ENCODE data around the gene SLC25A20. TPM values are rescaled to one million over a fixed set of nuclear protein-coding genes. Genes with fewer than 3 reads are reported as not detected.
"Not testable (repeated sequence)": the region's sequence is repeated elsewhere in the genome, so short reads cannot be mapped to it uniquely, and the experiment has no call there.

SLC25A20 gene
- total RNA-seq, 1 donor from 2014 or later, result 84.1 TPM

DNA sequence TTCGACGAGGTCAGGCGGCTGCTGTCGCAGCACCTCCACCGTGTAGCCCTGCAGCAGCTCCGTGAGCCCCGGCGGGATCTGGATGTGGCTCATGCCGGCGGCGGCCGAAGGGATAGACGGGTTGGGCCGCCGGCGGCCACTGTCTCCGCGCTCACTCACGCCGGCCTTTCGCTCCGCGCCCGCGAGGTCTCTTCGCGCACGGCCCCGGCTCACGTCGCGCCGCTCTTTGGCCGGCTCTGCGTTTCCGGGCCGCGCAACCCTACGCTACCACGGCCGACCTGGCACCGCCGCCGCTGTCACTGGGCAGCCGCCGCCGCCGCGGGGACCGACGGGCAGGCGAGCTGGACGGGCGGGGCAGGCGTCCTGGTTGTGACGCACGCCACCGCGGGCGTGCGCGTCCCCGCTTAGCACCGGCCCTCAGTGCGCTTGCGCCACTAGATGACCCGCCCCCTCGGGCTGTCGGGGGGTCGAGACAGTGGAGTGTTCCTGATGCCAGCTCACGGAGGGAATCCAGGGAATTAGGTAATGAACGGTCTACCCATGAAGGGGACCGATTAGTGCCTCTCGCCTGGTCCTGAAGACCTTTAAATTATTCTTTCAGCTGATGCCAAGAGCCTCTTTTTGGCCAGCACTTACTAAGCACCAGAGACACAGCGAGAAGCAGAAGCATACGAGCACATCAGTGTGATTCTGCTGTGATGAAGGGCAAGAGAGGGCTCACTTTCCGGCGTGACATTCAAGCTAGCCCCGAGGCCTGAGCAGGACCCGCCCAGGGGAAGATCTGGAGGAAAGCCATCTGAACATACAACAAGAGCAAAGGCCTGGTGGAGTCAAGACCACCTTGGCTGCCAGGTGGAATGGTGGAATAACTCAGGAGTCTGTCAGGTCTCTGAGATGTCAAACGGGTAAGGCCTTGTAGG lies 50.9 kb downstream of the SLC25A20 start, which contains the start of gene PRKAR2A:
TSS of gene PRKAR2A (minus strand) at position 371 of the 920 bp plus-strand sequence. CDS start at position 93, 278 bp downstream.
- peak; percentile 93 for ATAC-seq
- DNase-seq (ENCODE audit: low spot score), result peak; percentile 92

DNA sequence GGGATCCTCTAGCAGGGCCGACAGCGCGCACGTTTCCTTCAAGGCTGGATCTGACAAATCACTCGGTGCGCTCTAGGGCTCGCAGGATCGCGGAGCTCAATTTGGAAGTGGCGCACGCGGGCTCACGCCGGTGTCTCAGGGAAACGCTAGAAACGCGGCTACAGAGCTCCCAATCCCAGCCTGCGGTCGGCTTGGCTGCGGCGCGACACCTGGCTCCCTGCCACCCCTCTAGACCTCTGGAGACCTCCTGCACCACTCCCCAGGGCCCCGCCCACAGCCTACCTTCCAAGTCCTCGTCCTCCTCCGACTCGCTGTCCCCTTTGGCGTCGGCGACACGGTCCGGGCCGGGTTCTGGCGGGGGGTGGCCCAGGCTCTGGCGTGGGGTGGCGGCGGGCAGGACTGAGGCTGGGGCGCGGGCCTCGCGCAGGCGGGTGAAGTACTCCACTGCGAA lies 51.6 kb downstream of the SLC25A20 start:
- ATAC-seq (peak; percentile 79), DNase-seq (ENCODE audit: low spot score) (peak; percentile 94)

- ATAC-seq, result no peak
Measured at GRCh38 chr3:48845170-48845569, 53.5 kb downstream of the SLC25A20 start.

GRCh38 chr3:48837163-48837562 lies 61.5 kb downstream of the SLC25A20 start:
- DNase-seq (ENCODE audit: low spot score) (no peak), ATAC-seq (no peak)

More at GRCh38 chr3:48845170-48845569, 53.5 kb downstream of the SLC25A20 start:
- DNase-seq (ENCODE audit: low spot score), result no peak

- ATAC-seq (no peak), DNase-seq (ENCODE audit: low spot score) (peak; percentile 15)
Measured at GRCh38 chr3:48835650-48836366, 62.9 kb downstream of the SLC25A20 start.

DNA sequence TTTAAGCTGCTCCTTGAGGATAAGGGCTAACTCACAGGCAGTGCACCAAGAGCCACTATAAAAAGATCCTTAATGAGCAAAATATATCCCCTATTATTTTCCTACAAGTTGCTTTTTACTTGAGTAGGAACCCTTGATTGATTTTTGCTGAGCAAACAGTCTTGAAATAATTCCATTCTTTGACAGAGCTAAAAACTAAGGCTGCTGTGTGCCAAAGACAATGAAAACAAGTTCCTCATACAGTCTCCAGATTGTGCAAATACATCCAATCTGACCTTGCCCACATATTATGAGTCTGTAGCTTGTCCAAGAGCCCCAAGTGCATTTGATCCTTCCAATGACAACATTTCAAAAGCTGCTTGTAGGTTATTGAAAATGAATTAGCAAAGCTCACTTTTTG lies 66.0 kb downstream of the SLC25A20 start:
- DNase-seq (ENCODE audit: low spot score) (no peak), ATAC-seq (no peak)

- no peak for DNase-seq (ENCODE audit: low spot score)
- ATAC-seq, result no peak
Measured at GRCh38 chr3:48830715-48831114, 68.0 kb downstream of the SLC25A20 start.

GRCh38 chr3:48829525-48829924 lies 69.2 kb downstream of the SLC25A20 start:
- DNase-seq (ENCODE audit: low spot score); ATAC-seq: not testable (repeated sequence)

GRCh38 chr3:48827874-48828273 lies 70.8 kb downstream of the SLC25A20 start:
- not testable (repeated sequence) for ATAC-seq; DNase-seq (ENCODE audit: low spot score)

- ATAC-seq (no peak), DNase-seq (ENCODE audit: low spot score) (no peak)
Measured at GRCh38 chr3:48826451-48826850, 72.2 kb downstream of the SLC25A20 start.

GRCh38 chr3:48820612-48821324 lies 77.9 kb downstream of the SLC25A20 start:
- ATAC-seq (peak; percentile 20), DNase-seq (ENCODE audit: low spot score) (no peak)

DNA sequence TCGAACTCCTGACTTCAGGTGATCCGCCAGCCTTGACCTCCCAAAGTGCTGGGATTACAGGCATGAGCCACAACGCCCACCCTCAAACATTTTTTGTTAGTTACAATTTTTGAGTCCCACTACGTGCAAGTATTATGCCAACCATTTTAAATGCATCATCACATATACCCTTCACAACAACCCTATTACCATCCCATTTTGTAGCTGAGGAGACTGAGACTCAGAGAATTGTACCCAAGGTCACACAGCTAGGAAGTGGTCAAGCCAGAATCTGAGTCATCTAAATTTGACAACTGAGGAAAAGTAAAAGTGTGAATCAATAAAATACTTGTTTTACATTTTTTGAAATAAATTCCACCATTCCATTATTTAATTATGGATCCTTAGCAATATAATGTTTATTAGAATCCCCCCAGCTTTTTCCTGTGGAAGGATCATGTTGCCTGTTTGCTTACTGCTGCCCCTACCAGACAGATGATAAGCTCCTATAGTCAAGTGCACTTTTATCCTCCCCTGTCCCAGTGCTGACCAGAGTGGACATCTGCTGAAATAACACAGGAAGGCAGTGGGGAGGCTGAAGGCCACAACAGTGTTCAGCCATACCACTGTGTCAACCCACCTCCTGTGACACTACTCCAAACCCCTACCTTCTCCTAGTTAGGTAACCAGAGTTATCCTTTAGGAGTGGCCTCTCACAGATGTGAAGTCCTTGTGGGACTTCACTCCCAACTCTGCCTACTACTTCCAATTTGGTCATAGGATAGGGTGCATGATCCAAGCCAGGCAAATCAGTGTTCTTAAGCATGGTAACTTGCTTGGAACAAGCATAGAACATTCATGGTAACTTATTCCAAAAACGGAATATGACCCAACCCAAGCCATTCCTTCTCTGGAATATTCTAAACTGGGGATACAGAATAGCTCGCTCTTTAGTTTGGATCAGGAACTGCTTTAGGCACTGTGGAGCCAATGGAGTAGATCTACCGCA lies 79.2 kb downstream of the SLC25A20 start:
- DNase-seq (ENCODE audit: low spot score) (no peak), ATAC-seq (no peak)

DNA sequence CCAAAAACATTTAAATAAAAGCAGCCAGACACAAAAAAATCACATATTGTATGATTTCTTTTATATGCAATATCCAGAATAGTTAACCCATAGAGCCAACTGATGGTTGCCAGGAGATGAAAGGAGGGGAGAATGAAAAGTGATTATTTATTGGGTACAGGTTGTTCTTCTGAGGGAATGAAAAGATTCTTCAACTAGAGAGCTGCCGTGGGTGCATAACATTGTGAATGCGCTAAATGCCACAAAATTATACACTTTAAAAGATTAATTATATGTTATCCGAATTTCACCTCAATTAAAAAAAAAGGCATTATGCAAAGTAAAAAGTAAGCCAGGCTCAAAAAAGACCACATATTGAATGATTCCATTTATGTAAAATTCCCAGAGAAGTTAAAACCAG lies 87.2 kb downstream of the SLC25A20 start:
- ATAC-seq, result no peak

More for the DNA sequence above, 87.2 kb downstream of the SLC25A20 start:
- DNase-seq (ENCODE audit: low spot score), result no peak

Other genes starting within 250 kb of the SLC25A20 start
- gene CELSR3, start 236.0 kb downstream of the SLC25A20 start, total RNA-seq, result 0.45 TPM
- gene NCKIPSD, start 213.0 kb downstream of the SLC25A20 start, total RNA-seq, result 12.0 TPM
- 31.1 TPM for gene IP6K2, start 181.7 kb downstream of the SLC25A20 start, total RNA-seq
- 46.6 TPM for gene PRKAR2A, start 51.0 kb downstream of the SLC25A20 start, total RNA-seq
- 41.0 TPM for gene ARIH2, start 20.0 kb upstream of the SLC25A20 start, total RNA-seq
- gene P4HTM, start 91.4 kb upstream of the SLC25A20 start, total RNA-seq, result 13.7 TPM
- 79.5 TPM for gene WDR6, start 108.5 kb upstream of the SLC25A20 start, total RNA-seq
- 8.6 TPM for gene DALRD3, start 119.7 kb upstream of the SLC25A20 start, total RNA-seq
- 44.2 TPM for gene NDUFAF3, start 123.2 kb upstream of the SLC25A20 start, total RNA-seq
- 38.6 TPM for gene IMPDH2, start 130.5 kb upstream of the SLC25A20 start, total RNA-seq
- 33.4 TPM for gene QRICH1, start 195.2 kb upstream of the SLC25A20 start, total RNA-seq
- 105 TPM for gene QARS1, start 205.9 kb upstream of the SLC25A20 start, total RNA-seq
- 37.1 TPM for gene USP19, start 221.9 kb upstream of the SLC25A20 start, total RNA-seq
- 172 TPM for gene LAMB2, start 234.2 kb upstream of the SLC25A20 start, total RNA-seq